ENCODE data around the gene ANKIB1.

DNA sequence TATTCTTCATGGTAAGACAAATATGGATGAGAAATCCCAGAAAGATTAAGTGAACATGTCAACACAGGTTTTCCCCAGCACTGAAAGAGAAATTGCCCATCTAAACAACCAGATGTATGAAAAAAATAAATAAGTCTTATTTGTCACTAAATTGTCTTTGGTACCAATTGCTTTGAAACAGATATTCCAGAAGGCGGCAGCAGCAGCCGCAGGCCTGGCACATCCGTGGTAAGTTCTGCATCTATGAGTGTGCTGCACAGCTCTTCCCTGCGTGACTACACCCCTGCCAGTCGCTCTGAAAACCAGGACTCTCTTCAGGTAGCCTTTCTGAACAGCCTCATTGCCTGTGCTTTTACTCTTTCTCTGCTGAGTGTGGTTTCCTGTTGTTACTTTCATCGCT, 151.8 kb downstream of the ANKIB1 start:
- TF ChIP-seq, protein P1, sequence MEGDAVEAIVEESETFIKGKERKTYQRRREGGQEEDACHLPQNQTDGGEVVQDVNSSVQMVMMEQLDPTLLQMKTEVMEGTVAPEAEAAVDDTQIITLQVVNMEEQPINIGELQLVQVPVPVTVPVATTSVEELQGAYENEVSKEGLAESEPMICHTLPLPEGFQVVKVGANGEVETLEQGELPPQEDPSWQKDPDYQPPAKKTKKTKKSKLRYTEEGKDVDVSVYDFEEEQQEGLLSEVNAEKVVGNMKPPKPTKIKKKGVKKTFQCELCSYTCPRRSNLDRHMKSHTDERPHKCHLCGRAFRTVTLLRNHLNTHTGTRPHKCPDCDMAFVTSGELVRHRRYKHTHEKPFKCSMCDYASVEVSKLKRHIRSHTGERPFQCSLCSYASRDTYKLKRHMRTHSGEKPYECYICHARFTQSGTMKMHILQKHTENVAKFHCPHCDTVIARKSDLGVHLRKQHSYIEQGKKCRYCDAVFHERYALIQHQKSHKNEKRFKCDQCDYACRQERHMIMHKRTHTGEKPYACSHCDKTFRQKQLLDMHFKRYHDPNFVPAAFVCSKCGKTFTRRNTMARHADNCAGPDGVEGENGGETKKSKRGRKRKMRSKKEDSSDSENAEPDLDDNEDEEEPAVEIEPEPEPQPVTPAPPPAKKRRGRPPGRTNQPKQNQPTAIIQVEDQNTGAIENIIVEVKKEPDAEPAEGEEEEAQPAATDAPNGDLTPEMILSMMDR (IDR thresholded peaks at IDR 0.05) = no peak
- TF ChIP-seq CBX2 (IDR thresholded peaks at IDR 0.05; ENCODE audit: borderline replicate concordance, low read depth) = no peak

All from A549 (cell line).